H1 (cell line): Measurements from ENCODE around the gene TRIM59. TPM values are rescaled to one million over a fixed set of nuclear protein-coding genes. Genes with fewer than 3 reads are reported as not detected.

Experiments
- CTCF ChIA-PET: fragments of 300-600 bp; sonication (Branson Sonifier 250); formaldehyde crosslinking; loops from one replicate; lab custom pipeline; 2021; ENCODE audit not compliant: partially characterized antibody; lab: Charles Lee
- POLR2A ChIA-PET: fragments of 300-600 bp; sonication (Branson Sonifier 250); formaldehyde crosslinking; loops from one replicate; lab custom pipeline; 2021; ENCODE audit warnings: inconsistent platforms; ENCODE audit not compliant: partially characterized antibody; lab: Charles Lee
- DNase-seq, 2 experiments: peaks; one replicate each; pipeline versions ENCODE4 v3.0.0 to v3.0.0-alpha.2; 2010 to 2022; ENCODE audit warnings: low spot score in 2 of 2, low read depth in 1 of 2, mixed read lengths in 1 of 2
- FAIRE-seq: peaks from 2 replicates; lab custom pipeline; 2011; peaks lifted over from hg19 to GRCh38; lab: Jason Lieb, UNC
- H2AFZ ChIP-seq: 2 replicates; pipeline ENCODE4 v1.8.1; 2012; ENCODE audit warnings: low read length, inconsistent platforms
- H2AK5ac ChIP-seq: 2 replicates; pipeline ENCODE4 v1.6.1; 2013; ENCODE audit warnings: low read depth, low read length
- H2BK120ac ChIP-seq: replicated peaks from 2 replicates; pipeline ENCODE3; 2013; ENCODE audit warnings: low read depth, low read length, inconsistent platforms
- H2BK12ac ChIP-seq: 2 replicates; pipeline ENCODE4 v1.6.1; 2013; ENCODE audit warnings: low read depth, low read length
- H2BK15ac ChIP-seq: 2 replicates; pipeline ENCODE4 v1.6.1; 2013; ENCODE audit warnings: low read length
- H2BK20ac ChIP-seq: 2 replicates; pipeline ENCODE4 v1.6.1; 2013; ENCODE audit warnings: low read length
- H2BK5ac ChIP-seq: 2 replicates; pipeline ENCODE4 v1.6.1; 2013; ENCODE audit warnings: low read depth, low read length
- H3K14ac ChIP-seq: 2 replicates; pipeline ENCODE4 v1.6.1; 2013; ENCODE audit warnings: inconsistent platforms; ENCODE audit not compliant: insufficient read length
- H3K18ac ChIP-seq: 2 replicates; pipeline ENCODE4 v1.6.1; 2013; ENCODE audit warnings: low read length; ENCODE audit errors: extremely low read depth
- H3K23ac ChIP-seq: 2 replicates; pipeline ENCODE4 v1.6.1; 2013; ENCODE audit warnings: inconsistent platforms; ENCODE audit not compliant: insufficient read length
- H3K23me2 ChIP-seq: 2 replicates; pipeline ENCODE4 v1.6.1; 2013; ENCODE audit warnings: low read depth, low read length
- H3K27ac ChIP-seq: 2 replicates; pipeline ENCODE4 v1.6.1; 2011; ENCODE audit warnings: low read depth, low read length, inconsistent platforms
- H3K27me3 ChIP-seq, 4 experiments: replicated peaks in 1 of 4; 1 replicate in 1 of 4; 2 replicates in 3 of 4; pipeline versions ENCODE4 v1.6.1 to v1.8.1; 2011 to 2013; ENCODE audit warnings: low read length in 3 of 4, mild to moderate bottlenecking in 3 of 4, inconsistent platforms in 2 of 4, mixed read lengths in 2 of 4, moderate library complexity in 1 of 4; ENCODE audit not compliant: control insufficient read depth in 3 of 4, insufficient read depth in 3 of 4; ENCODE audit errors: extremely low read depth in 1 of 4
- H3K36me3 ChIP-seq, 4 experiments: 2 replicates each; pipeline versions ENCODE4 v1.6.1 to v1.8.1; 2011 to 2013; ENCODE audit warnings: mild to moderate bottlenecking in 4 of 4, low read length in 3 of 4, moderate library complexity in 2 of 4, control low read depth in 1 of 4, inconsistent platforms in 1 of 4; ENCODE audit not compliant: insufficient read depth in 4 of 4, control insufficient read depth in 2 of 4
- H3K4ac ChIP-seq: replicated peaks from 2 replicates; pipeline ENCODE3; 2013; ENCODE audit warnings: low read length, low read depth, mixed read lengths, inconsistent platforms; ENCODE audit not compliant: insufficient read length
- H3K4me1 ChIP-seq, 4 experiments: replicated peaks in 1 of 4; 1 replicate in 1 of 4; 2 replicates in 3 of 4; pipeline versions ENCODE4 v1.6.1 to v1.8.1; 2011 to 2013; ENCODE audit warnings: low read length in 3 of 4, inconsistent platforms in 2 of 4, mixed read lengths in 1 of 4; ENCODE audit not compliant: insufficient read depth in 4 of 4, control insufficient read depth in 3 of 4
- H3K4me2 ChIP-seq, 2 experiments: 2 replicates each; pipeline versions ENCODE4 v1.6.1 to v1.8.1; 2011 to 2013; ENCODE audit warnings: low read depth in 2 of 2, low read length in 2 of 2, control low read depth in 1 of 2, inconsistent platforms in 1 of 2, mild to moderate bottlenecking in 1 of 2; ENCODE audit not compliant: insufficient read depth in 1 of 2
- H3K4me3 ChIP-seq, 4 experiments: fragments of 200-600, 300-600 bp in 1 of 4; sonication (generic), shearing (Covaris generic), sonication (Bioruptor Twin) in 1 of 4; 2 replicates each; pipeline versions ENCODE4 v1.5.1 to v1.8.1; 2011 to 2016; ENCODE audit warnings: low read length in 4 of 4, low read depth in 3 of 4, control low read depth in 2 of 4, inconsistent platforms in 2 of 4, mild to moderate bottlenecking in 2 of 4, mixed read lengths in 1 of 4, moderate library complexity in 1 of 4; ENCODE audit not compliant: insufficient read depth in 2 of 4; ENCODE audit errors: extremely low read depth in 1 of 4
- H3K56ac ChIP-seq: replicated peaks from 2 replicates; pipeline ENCODE3; 2013; ENCODE audit warnings: low read depth, mild to moderate bottlenecking, mixed read lengths, low read length, inconsistent platforms; ENCODE audit not compliant: insufficient read length
- H3K79me1 ChIP-seq: 2 replicates; pipeline ENCODE4 v1.6.1; 2013; ENCODE audit warnings: low read depth, low read length, control low read depth
- H3K79me2 ChIP-seq, 2 experiments: 2 replicates each; pipeline versions ENCODE4 v1.6.1 to v1.8.1; 2012 to 2013; ENCODE audit warnings: low read length in 2 of 2, mild to moderate bottlenecking in 2 of 2, inconsistent platforms in 1 of 2; ENCODE audit not compliant: insufficient read depth in 2 of 2, control insufficient read depth in 1 of 2
- H3K9ac ChIP-seq, 4 experiments: replicated peaks in 1 of 4; 1 replicate in 1 of 4; 2 replicates in 3 of 4; pipeline versions ENCODE4 v1.6.1 to v1.8.1; 2011 to 2013; ENCODE audit warnings: low read depth in 3 of 4, low read length in 3 of 4, control low read depth in 2 of 4, mild to moderate bottlenecking in 2 of 4, moderate library complexity in 2 of 4, inconsistent platforms in 1 of 4; ENCODE audit errors: extremely low read depth in 1 of 4
- H3K9me3 ChIP-seq, 2 experiments: 2 replicates each; pipeline versions ENCODE4 v1.6.1 to v1.8.1; 2012 to 2013; ENCODE audit warnings: mild to moderate bottlenecking in 2 of 2, moderate library complexity in 2 of 2, control low read depth in 1 of 2, inconsistent platforms in 1 of 2, low read depth in 1 of 2, low read length in 1 of 2, mixed read lengths in 1 of 2; ENCODE audit not compliant: insufficient read depth in 2 of 2
- H4K20me1 ChIP-seq, 2 experiments: replicated peaks in 1 of 2; 2 replicates each; pipeline versions ENCODE3 to v1.8.1; 2011 to 2013; ENCODE audit warnings: inconsistent platforms in 2 of 2, low read length in 2 of 2, mild to moderate bottlenecking in 1 of 2; ENCODE audit not compliant: insufficient read depth in 2 of 2, control insufficient read depth in 1 of 2
- H4K5ac ChIP-seq: 2 replicates; pipeline ENCODE4 v1.6.1; 2013; ENCODE audit warnings: low read length, low read depth, mixed read lengths, inconsistent platforms; ENCODE audit not compliant: insufficient read length
- H4K8ac ChIP-seq: 2 replicates; pipeline ENCODE4 v1.8.0; 2013; ENCODE audit warnings: mild to moderate bottlenecking, moderate library complexity, low read length, inconsistent platforms; ENCODE audit not compliant: insufficient read depth; ENCODE audit errors: extremely low read depth
- H4K91ac ChIP-seq: replicated peaks from 2 replicates; pipeline ENCODE3; 2013; ENCODE audit warnings: low read length, mixed read lengths, inconsistent platforms; ENCODE audit not compliant: insufficient read length
- ASH2L ChIP-seq: fragments of 200-600, 300-600 bp; sonication (generic); IDR thresholded peaks from one replicate; pipeline ENCODE4 v1.7.1; 2017; ENCODE audit warnings: low read length
- BACH1 ChIP-seq: IDR thresholded peaks from 2 replicates; pipeline ENCODE4 v1.6.1; 2012; ENCODE audit warnings: low read length, improper control_type of control experiment
- BRCA1 ChIP-seq: IDR thresholded peaks from 2 replicates; pipeline ENCODE4 v1.6.1; 2012; ENCODE audit warnings: low read depth, low read length, improper control_type of control experiment
- CHD1 ChIP-seq: IDR thresholded peaks from 2 replicates; pipeline ENCODE4 v1.6.1; 2012; ENCODE audit warnings: low read depth, low read length, improper control_type of control experiment
- FOSL1 ChIP-seq: IDR thresholded peaks from 2 replicates; pipeline ENCODE4 v1.6.1; 2011; ENCODE audit warnings: mild to moderate bottlenecking, low read depth, low read length, moderate library complexity; ENCODE audit not compliant: insufficient read depth
- MAFK ChIP-seq: IDR thresholded peaks from 2 replicates; pipeline ENCODE4 v1.6.1; 2012; ENCODE audit warnings: low read depth, mild to moderate bottlenecking, improper control_type of control experiment, low read length
- POU5F1 ChIP-seq: IDR thresholded peaks from 2 replicates; pipeline ENCODE4 v1.6.1; 2011; ENCODE audit warnings: low read depth, mild to moderate bottlenecking, low read length, moderate library complexity
- TAF7 ChIP-seq: optimal IDR thresholded peaks from 2 replicates; pipeline ENCODE3; 2011; ENCODE audit warnings: low read depth, mild to moderate bottlenecking, inconsistent platforms, low read length, moderate library complexity, borderline replicate concordance
- TCF12 ChIP-seq: IDR thresholded peaks from 2 replicates; pipeline ENCODE4 v1.6.1; 2011; ENCODE audit warnings: low read depth, mild to moderate bottlenecking, low read length
- TEAD4 ChIP-seq: IDR thresholded peaks from 2 replicates; pipeline ENCODE4 v1.6.1; 2012; ENCODE audit warnings: low read depth, low read length, inconsistent platforms, mixed read lengths
- WGBS, 2 experiments: shearing (Covaris generic) in 1 of 2; methylation state at CpG; one replicate each; pipeline versions ENCODE4 v1.1.6 to v1.1.7; 2013 to 2015; ENCODE audit warnings: low lambda C conversion rate in 2 of 2, mixed read lengths in 2 of 2, inconsistent platforms in 1 of 2, low coverage in 1 of 2, missing lambda C conversion rate in 1 of 2; ENCODE audit not compliant: insufficient replicate concordance in 2 of 2, insufficient coverage in 1 of 2, insufficient read length in 1 of 2; ENCODE audit errors: extremely low coverage in 1 of 2, missing lambda C conversion rate in 1 of 2; 5-methylcytosine and 5-hydroxymethylcytosine counted together
- polyA plus RNA-seq, 7 experiments: library from polyadenylated mRNA; depleted of rRNA in 3 of 7; stranded (reverse) in 5 of 7; unstranded in 2 of 7; fragments of >200 nt in 5 of 7; fragments of 200-250 nt in 2 of 7; gene quantifications; 1 replicate in 5 of 7; 2 replicates in 1 of 7; 4 replicates in 1 of 7; pipeline versions ENCODE4 v1.2.1 to v1.2.3, GENCODE V29; 2011 to 2013; ENCODE audit warnings: missing spikeins in 2 of 7, mixed read lengths in 2 of 7
- total RNA-seq: library from RNA; stranded (reverse); fragmentation: NEBNext Ultra II Directional; extraction: Animal tissue kit (Norgen Biotek cat#: 25700); gene quantifications from 2 replicates; pipeline ENCODE4 v1.2.1, GENCODE V29; 2021
- TF ChIP-seq, protein P1 (sequence below): IDR thresholded peaks from 2 replicates; pipeline ENCODE4 v1.6.1; 2012; ENCODE audit warnings: inconsistent platforms
- TF ChIP-seq, protein P2 (sequence below): IDR thresholded peaks from 2 replicates; pipeline ENCODE4 v1.6.1; 2011; ENCODE audit warnings: low read depth, mild to moderate bottlenecking, low read length; ENCODE audit not compliant: insufficient read depth
- TF ChIP-seq, protein P3 (sequence below): IDR thresholded peaks from 2 replicates; pipeline ENCODE4 v1.6.1; 2012; ENCODE audit warnings: inconsistent platforms

Gene TRIM59
- total and polyA plus RNA-seq, 2 of the 8 experiments (the other 6 are each of a cell fraction or from before 2014, with no cell fraction given), result 11.6 to 53.4 TPM

DNA sequence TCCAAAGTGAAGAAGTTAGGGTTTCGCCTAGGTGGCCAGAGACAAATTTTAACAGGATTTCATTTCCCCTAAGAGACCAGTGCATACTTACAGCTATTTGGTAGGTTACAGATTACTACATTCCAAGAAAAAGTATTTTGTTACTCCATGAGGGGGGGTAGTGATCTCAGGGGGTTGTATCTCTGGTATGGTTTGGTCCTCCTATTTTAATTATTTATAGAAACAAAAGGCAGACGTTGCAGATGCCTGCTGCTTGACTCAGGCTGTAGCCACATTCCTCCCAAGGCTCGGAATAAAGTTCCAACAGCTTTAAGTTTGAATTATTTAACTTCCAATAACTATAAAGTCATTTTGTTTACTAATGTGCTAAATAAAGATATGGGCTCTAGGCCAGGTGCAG, 1.3 kb upstream of the TRIM59 start:
- Histone ChIP-seq H3K27ac (peak overlapping the region; percentile 95; the same call in 1 of the 2 replicates), H3K23ac (no peak overlapping the region), H4K20me1 (no peaks in the 10 kb centered on the region), H3K56ac (no peak overlapping the region), H3K4ac (no peak overlapping the region), H3K23me2 (peaks cover 6% of the 10 kb centered on the region), H2AK5ac (no peak overlapping the region), H2BK15ac (no peak overlapping the region), H4K8ac (no peak overlapping the region), H3K4me1 (peaks cover 0 to 5% (median 0%) of the 10 kb centered on the region in 4 experiments; a peak in 3 of 7 replicates), H2AFZ (no peak overlapping the region), H2BK12ac (no peak overlapping the region; the same call in 1 of the 2 replicates), H3K79me1 (no peaks in the 10 kb centered on the region; the same call in 1 of the 2 replicates), H4K91ac (no peak overlapping the region), H2BK5ac (no peak overlapping the region), H3K4me2 (peak overlapping the region; percentile 86 to 95), H2BK20ac (no peak overlapping the region), H4K5ac (peak overlapping the region; percentile 63), H3K79me2 (peaks cover 17 to 33% of the 10 kb centered on the region in 2 experiments), H3K18ac (no peak overlapping the region), H3K36me3 (peaks cover 0 to 20% (median under 1%) of the 10 kb centered on the region in 4 experiments; a peak in 2 of 8 replicates), H3K9me3 (no peaks in the 10 kb centered on the region), H3K4me3 (peak overlapping the region; percentile 92 to 97 (median 94)), H3K9ac (peak overlapping the region; percentile 62 to 97 (median 90)), H3K27me3 (no peaks in the 10 kb centered on the region), H3K14ac (no peak overlapping the region), H2BK120ac (no peak overlapping the region)
- ChIA-PET POLR2A (interaction anchor here (1.3 to 4.7 kb wide), 14 partner anchors 8 to 288 kb away, joined by 3 to 70 read pairs (median 10); partner anchors contain the start of genes KPNA4 and SMC4), CTCF (interaction anchor here (0.7 to 3.2 kb wide), 7 partner anchors 9 to 37 kb away, joined by 3 to 13 read pairs (median 3); no protein-coding TSS in a partner anchor)
- FAIRE-seq, result no peak
- no peak for DNase-seq
- 59% methylated on average over 3 of the region's 3 CpGs; no CpG with 5 or more reads in 1 of the 2 experiments for WGBS, 2 experiments
- TF ChIP-seq POU5F1, result no peak
- no peak for TF ChIP-seq TEAD4
- TF ChIP-seq CHD1, result no peak
- no peak for TF ChIP-seq MAFK
- TF ChIP-seq TAF7, result no peak
- TF ChIP-seq, protein P1, sequence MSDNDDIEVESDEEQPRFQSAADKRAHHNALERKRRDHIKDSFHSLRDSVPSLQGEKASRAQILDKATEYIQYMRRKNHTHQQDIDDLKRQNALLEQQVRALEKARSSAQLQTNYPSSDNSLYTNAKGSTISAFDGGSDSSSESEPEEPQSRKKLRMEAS, result no peak
- TF ChIP-seq, protein P2, sequence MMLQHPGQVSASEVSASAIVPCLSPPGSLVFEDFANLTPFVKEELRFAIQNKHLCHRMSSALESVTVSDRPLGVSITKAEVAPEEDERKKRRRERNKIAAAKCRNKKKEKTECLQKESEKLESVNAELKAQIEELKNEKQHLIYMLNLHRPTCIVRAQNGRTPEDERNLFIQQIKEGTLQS, result no peak
- TF ChIP-seq BRCA1, result no peak
- no peak for TF ChIP-seq BACH1
- TF ChIP-seq FOSL1, result no peak
- TF ChIP-seq TCF12, result no peak
- TF ChIP-seq, protein P3, sequence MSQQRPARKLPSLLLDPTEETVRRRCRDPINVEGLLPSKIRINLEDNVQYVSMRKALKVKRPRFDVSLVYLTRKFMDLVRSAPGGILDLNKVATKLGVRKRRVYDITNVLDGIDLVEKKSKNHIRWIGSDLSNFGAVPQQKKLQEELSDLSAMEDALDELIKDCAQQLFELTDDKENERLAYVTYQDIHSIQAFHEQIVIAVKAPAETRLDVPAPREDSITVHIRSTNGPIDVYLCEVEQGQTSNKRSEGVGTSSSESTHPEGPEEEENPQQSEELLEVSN, result no peak
- no peak for TF ChIP-seq ASH2L
